ENCODE results near the gene TDRD9.

The TDRD9 gene

DNA sequence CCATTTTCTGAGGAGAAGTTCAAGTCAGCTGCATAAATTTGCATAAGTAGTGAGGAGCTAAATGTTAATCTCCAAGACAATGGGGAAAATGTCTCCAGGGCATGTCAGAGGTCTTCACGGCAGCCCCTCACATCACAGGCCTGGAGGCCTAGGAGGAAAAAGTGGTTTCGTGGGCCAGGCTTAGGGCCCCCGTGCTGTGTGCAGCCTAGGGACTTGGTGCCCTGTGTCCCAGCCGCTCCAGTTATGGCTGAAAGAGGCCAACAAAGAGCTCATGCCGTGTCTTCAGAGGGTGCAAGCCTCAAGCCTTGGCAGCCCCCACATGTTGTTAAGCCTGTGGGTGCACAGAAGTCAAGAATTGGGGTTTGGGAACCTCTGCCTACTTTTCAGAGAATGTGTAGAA, 55.9 kb downstream of the TDRD9 start:
- Histone ChIP-seq H3K9ac (ENCODE audit: low read depth in 1 of 2, low read length in 2 of 2) (no peak overlapping the region), H3K4me3 (ENCODE audit: low read depth in 1 of 2, low read length in 2 of 2) (no peak overlapping the region), H3K27ac (ENCODE audit: low read depth, low read length) (no peak overlapping the region), H3K36me3 (ENCODE audit: control insufficient read depth in 1 of 2, insufficient read depth in 2 of 2, low read length in 2 of 2) (no peaks in the 10 kb centered on the region), H3K4me1 (ENCODE audit: control insufficient read depth in 1 of 2, insufficient read depth in 2 of 2, low read length in 2 of 2) (no peaks in the 10 kb centered on the region), H3K27me3 (ENCODE audit: control insufficient read depth in 1 of 2, insufficient read depth in 2 of 2, low read length in 2 of 2) (no peaks in the 10 kb centered on the region), H3K9me3 (ENCODE audit: control insufficient read depth in 1 of 2, low read length in 2 of 2) (peaks cover 2 to 3% of the 10 kb centered on the region in 2 donors)

DNA sequence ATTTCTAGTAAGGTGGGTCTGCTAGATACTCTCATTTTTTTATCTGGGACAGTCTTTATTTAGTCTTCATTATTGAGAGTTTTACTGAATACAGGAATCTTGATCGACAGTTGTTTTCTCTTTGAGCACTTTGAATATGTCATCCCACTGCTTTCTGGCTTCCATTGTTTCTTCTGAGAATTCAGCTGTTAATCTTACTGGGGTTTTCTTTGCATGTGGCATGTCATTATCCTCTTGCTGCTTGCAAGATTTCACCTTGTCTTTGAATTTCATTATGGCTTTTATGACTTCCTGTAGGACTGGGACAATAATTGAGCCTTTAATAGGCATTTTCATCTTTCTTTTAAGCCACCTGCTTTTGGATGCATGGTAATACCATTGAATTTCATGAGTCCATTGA, 60.8 kb downstream of the TDRD9 start:
- H3K4me3 ChIP-seq (ENCODE audit: low read depth in 1 of 2, low read length in 2 of 2) = no peak overlapping the region
- H3K9me3 ChIP-seq (ENCODE audit: control insufficient read depth in 1 of 2, low read length in 2 of 2) = peaks cover 4 to 10% of the 10 kb centered on the region in 2 donors
- H3K27ac ChIP-seq (ENCODE audit: low read depth, low read length) = no peak overlapping the region
- no peaks in the 10 kb centered on the region for H3K36me3 ChIP-seq (ENCODE audit: control insufficient read depth in 1 of 2, insufficient read depth in 2 of 2, low read length in 2 of 2)
- peaks cover 0 to 8% of the 10 kb centered on the region in 2 donors for H3K27me3 ChIP-seq (ENCODE audit: control insufficient read depth in 1 of 2, insufficient read depth in 2 of 2, low read length in 2 of 2)
- no peaks in the 10 kb centered on the region for H3K4me1 ChIP-seq (ENCODE audit: control insufficient read depth in 1 of 2, insufficient read depth in 2 of 2, low read length in 2 of 2)
- no peak overlapping the region for H3K9ac ChIP-seq (ENCODE audit: low read depth in 1 of 2, low read length in 2 of 2)

DNA sequence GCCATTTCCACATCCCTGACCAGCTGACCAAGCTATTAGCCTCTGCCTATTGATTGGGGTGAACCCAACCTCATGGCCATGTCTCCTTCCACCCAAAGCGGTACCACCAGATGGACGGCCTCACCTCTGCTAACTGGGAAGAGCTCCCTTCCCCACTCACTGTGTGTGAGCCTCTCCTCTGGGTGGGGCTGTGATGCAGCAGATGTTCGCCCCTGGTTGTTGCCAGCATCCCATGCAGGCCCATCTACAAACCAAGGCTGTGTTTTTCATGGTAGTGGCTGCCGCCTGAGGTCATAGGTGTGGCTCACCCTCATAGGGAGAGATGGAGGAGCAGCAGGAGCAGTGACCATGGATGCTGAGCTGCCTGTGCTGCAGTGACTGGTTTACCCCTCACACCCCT, 61.7 kb downstream of the TDRD9 start:
- peaks cover 0 to 8% of the 10 kb centered on the region in 2 donors for H3K27me3 ChIP-seq (ENCODE audit: control insufficient read depth in 1 of 2, insufficient read depth in 2 of 2, low read length in 2 of 2)

DNA sequence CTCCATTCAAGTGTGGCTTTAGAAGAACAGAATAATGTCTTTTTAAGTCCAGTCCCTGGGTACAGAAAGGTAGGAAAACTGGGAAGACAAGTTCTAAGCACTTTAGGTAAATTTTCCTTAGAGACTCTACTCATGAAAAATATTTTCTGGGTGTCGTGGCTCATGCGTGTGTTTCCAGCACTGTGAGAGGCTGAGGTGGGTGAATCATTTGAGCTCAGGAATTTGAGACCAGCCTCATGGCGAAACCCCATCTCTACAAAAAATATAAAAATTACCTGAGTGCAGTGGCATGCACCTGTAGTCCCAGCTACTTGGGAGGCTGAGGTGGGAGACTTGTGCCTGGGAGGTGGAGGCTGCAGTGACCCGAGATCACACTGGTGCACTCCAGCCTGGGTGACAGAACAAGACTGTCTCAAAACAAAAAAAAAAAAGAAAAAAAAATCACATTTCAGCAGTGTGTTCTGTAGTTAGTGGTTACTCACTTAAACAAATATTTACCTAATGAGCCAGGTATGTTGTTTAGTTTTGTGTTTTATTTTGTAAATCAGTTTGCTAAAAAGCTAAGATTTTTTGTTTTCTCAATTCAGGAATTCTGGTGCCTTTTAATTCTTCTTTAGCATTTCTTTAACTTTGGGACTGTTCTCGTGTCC, 66.4 kb downstream of the TDRD9 start:
- no peak overlapping the region for H3K27ac ChIP-seq (ENCODE audit: low read depth, low read length)

More for the DNA sequence above, 61.7 kb downstream of the TDRD9 start:
- Histone ChIP-seq H3K4me1 (ENCODE audit: control insufficient read depth in 1 of 2, insufficient read depth in 2 of 2, low read length in 2 of 2) (no peaks in the 10 kb centered on the region), H3K4me3 (ENCODE audit: low read depth in 1 of 2, low read length in 2 of 2) (no peak overlapping the region), H3K9me3 (ENCODE audit: control insufficient read depth in 1 of 2, low read length in 2 of 2) (peaks cover 4 to 10% of the 10 kb centered on the region in 2 donors), H3K27ac (ENCODE audit: low read depth, low read length) (no peak overlapping the region), H3K36me3 (ENCODE audit: control insufficient read depth in 1 of 2, insufficient read depth in 2 of 2, low read length in 2 of 2) (no peaks in the 10 kb centered on the region), H3K9ac (ENCODE audit: low read depth in 1 of 2, low read length in 2 of 2) (no peak overlapping the region)

DNA sequence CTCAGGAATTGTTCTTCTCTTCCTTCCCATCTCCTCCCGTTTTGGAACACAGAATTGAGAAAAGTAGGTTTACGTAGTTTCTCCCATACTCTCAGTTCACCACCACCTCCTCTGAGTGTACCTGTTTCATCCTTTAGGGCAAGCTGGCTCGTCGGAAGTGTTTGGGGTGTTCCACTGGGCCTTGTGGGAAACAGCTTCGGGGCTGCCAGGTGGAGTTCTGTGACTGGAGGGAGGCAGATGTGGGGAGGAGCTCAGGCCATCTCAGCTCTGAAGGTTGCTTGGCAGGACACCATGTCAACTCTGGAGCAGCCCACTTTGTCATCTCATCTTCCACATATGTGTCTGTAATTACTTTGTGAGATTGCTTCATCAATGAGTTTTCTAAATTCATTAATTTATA, 67.6 kb downstream of the TDRD9 start:
- Histone ChIP-seq H3K27ac (ENCODE audit: low read depth, low read length) (no peak overlapping the region), H3K9me3 (ENCODE audit: control insufficient read depth in 1 of 2, low read length in 2 of 2) (no peaks in the 10 kb centered on the region), H3K27me3 (ENCODE audit: control insufficient read depth in 1 of 2, insufficient read depth in 2 of 2, low read length in 2 of 2) (peaks cover 0 to 14% of the 10 kb centered on the region in 2 donors), H3K4me1 (ENCODE audit: control insufficient read depth in 1 of 2, insufficient read depth in 2 of 2, low read length in 2 of 2) (no peaks in the 10 kb centered on the region), H3K4me3 (ENCODE audit: low read depth in 1 of 2, low read length in 2 of 2) (no peak overlapping the region), H3K9ac (ENCODE audit: low read depth in 1 of 2, low read length in 2 of 2) (no peak overlapping the region), H3K36me3 (ENCODE audit: control insufficient read depth in 1 of 2, insufficient read depth in 2 of 2, low read length in 2 of 2) (no peaks in the 10 kb centered on the region)

More for the DNA sequence above, 66.4 kb downstream of the TDRD9 start:
- H3K36me3 ChIP-seq (ENCODE audit: control insufficient read depth in 1 of 2, insufficient read depth in 2 of 2, low read length in 2 of 2) = no peaks in the 10 kb centered on the region
- H3K9ac ChIP-seq (ENCODE audit: low read depth in 1 of 2, low read length in 2 of 2) = no peak overlapping the region
- no peak overlapping the region for H3K4me3 ChIP-seq (ENCODE audit: low read depth in 1 of 2, low read length in 2 of 2)
- no peaks in the 10 kb centered on the region for H3K4me1 ChIP-seq (ENCODE audit: control insufficient read depth in 1 of 2, insufficient read depth in 2 of 2, low read length in 2 of 2)
- peaks cover 0 to 2% of the 10 kb centered on the region in 2 donors for H3K9me3 ChIP-seq (ENCODE audit: control insufficient read depth in 1 of 2, low read length in 2 of 2)
- peaks cover 4 to 12% of the 10 kb centered on the region in 2 donors for H3K27me3 ChIP-seq (ENCODE audit: control insufficient read depth in 1 of 2, insufficient read depth in 2 of 2, low read length in 2 of 2)

DNA sequence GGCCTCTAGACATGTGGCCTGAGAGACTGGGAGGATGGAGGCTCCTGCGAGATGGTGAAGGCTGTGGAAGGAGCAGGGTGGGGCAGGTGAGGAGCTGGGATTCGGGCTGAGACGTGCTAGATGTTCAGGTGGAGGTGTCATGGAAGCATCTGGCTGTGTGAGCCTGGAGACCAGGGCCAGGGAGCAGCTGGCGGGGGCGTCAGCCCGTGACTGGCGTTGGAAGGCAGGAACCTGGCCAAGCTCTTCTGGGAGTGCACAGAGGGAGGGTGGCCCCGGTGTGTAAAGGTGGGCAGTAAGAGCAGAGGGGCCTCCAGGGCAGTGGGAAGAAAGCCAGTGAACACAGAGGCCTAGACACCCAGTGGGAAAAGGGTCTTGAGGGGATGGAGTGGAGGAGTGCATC, 69.1 kb downstream of the TDRD9 start:
- H3K36me3 ChIP-seq (ENCODE audit: control insufficient read depth in 1 of 2, insufficient read depth in 2 of 2, low read length in 2 of 2) = no peaks in the 10 kb centered on the region
- H3K9ac ChIP-seq (ENCODE audit: low read depth in 1 of 2, low read length in 2 of 2) = no peak overlapping the region
- H3K4me1 ChIP-seq (ENCODE audit: control insufficient read depth in 1 of 2, insufficient read depth in 2 of 2, low read length in 2 of 2) = no peaks in the 10 kb centered on the region
- H3K4me3 ChIP-seq (ENCODE audit: low read depth in 1 of 2, low read length in 2 of 2) = no peak overlapping the region
- H3K27ac ChIP-seq (ENCODE audit: low read depth, low read length) = no peak overlapping the region
- H3K27me3 ChIP-seq (ENCODE audit: control insufficient read depth in 1 of 2, insufficient read depth in 2 of 2, low read length in 2 of 2) = peaks cover 0 to 14% of the 10 kb centered on the region in 2 donors
- no peaks in the 10 kb centered on the region for H3K9me3 ChIP-seq (ENCODE audit: control insufficient read depth in 1 of 2, low read length in 2 of 2)

DNA sequence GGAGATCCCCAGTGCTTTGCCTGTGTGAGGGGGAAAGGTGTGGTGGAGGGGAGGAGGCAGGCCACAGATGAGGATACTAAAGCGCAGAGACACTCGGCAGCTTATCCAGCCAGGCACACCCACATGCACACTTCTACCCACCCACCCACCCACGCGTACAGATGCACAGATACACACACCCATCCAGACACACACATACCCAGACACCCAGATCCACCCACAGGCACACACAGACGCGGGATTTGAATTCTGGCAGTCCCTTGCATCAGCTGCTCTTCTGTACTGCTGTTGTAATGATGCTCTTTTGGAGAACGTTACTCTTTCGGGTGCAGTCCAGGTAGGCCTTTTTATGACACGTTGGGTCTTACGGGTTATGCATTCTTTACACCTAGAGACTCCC, 69.8 kb downstream of the TDRD9 start:
- Histone ChIP-seq H3K9ac (ENCODE audit: low read depth in 1 of 2, low read length in 2 of 2) (no peak overlapping the region), H3K27ac (ENCODE audit: low read depth, low read length) (no peak overlapping the region), H3K9me3 (ENCODE audit: control insufficient read depth in 1 of 2, low read length in 2 of 2) (no peaks in the 10 kb centered on the region), H3K36me3 (ENCODE audit: control insufficient read depth in 1 of 2, insufficient read depth in 2 of 2, low read length in 2 of 2) (no peaks in the 10 kb centered on the region), H3K4me3 (ENCODE audit: low read depth in 1 of 2, low read length in 2 of 2) (no peak overlapping the region), H3K27me3 (ENCODE audit: control insufficient read depth in 1 of 2, insufficient read depth in 2 of 2, low read length in 2 of 2) (peaks cover 0 to 14% of the 10 kb centered on the region in 2 donors), H3K4me1 (ENCODE audit: control insufficient read depth in 1 of 2, insufficient read depth in 2 of 2, low read length in 2 of 2) (no peaks in the 10 kb centered on the region)

DNA sequence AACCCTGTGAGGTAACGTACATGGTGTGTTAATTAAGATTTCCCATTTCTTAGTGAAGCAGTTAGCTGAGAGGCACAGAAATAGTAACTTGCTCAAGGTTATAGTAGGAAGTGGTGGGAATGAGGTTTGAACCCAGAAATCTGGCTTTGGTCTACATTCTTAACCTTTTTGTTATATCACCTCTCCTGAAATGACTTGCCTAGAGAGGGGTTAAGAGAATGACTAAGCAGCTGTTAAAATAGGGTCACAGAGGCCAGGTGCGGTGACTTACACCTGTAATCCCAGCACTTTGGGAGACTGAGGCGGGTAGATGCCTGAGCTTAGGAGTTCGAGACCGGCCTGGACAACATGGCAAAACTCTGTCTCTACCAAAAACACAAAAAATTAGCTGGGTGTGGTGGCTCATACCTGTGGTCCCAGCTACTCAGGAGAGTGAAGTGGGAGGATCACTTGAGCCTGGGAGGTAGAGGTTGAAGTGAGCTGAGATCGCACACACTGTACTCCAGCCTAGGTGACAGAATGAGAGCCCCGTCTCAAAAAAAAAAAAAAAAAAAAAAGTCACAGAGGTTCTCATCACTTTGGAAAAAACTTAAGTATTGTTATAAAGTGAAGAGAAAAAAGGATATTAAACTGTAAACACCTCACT, 71.7 kb downstream of the TDRD9 start:
- H3K27me3 ChIP-seq (ENCODE audit: control insufficient read depth in 1 of 2, insufficient read depth in 2 of 2, low read length in 2 of 2) = peaks cover 0 to 14% of the 10 kb centered on the region in 2 donors
- no peaks in the 10 kb centered on the region for H3K9me3 ChIP-seq (ENCODE audit: control insufficient read depth in 1 of 2, low read length in 2 of 2)
- H3K36me3 ChIP-seq (ENCODE audit: control insufficient read depth in 1 of 2, insufficient read depth in 2 of 2, low read length in 2 of 2) = no peaks in the 10 kb centered on the region
- no peak overlapping the region for H3K4me3 ChIP-seq (ENCODE audit: low read depth in 1 of 2, low read length in 2 of 2)
- no peak overlapping the region for H3K27ac ChIP-seq (ENCODE audit: low read depth, low read length)
- H3K4me1 ChIP-seq (ENCODE audit: control insufficient read depth in 1 of 2, insufficient read depth in 2 of 2, low read length in 2 of 2) = no peaks in the 10 kb centered on the region
- no peak overlapping the region for H3K9ac ChIP-seq (ENCODE audit: low read depth in 1 of 2, low read length in 2 of 2)

DNA sequence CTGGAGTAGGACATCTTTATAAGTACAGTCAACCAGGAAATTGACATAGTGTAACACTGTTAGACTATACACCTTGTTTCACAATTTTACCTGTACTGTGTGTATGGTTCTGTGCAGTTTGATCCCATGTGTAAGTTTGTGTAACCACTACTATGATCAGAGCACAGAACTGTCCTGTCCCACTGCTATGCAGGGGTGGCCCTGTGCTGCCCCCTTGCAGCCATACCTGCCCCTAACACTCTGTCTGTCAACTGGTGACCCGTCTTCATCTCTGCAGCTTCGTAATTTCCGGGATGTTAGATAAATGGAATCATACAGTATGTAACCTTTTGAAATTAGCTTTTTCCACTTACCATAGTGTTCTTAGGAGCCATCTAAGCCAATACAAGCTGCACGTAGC, 72.7 kb downstream of the TDRD9 start:
- H3K4me1 ChIP-seq (ENCODE audit: control insufficient read depth in 1 of 2, insufficient read depth in 2 of 2, low read length in 2 of 2) = no peaks in the 10 kb centered on the region
- no peaks in the 10 kb centered on the region for H3K9me3 ChIP-seq (ENCODE audit: control insufficient read depth in 1 of 2, low read length in 2 of 2)
- no peak overlapping the region for H3K4me3 ChIP-seq (ENCODE audit: low read depth in 1 of 2, low read length in 2 of 2)
- H3K9ac ChIP-seq (ENCODE audit: low read depth in 1 of 2, low read length in 2 of 2) = no peak overlapping the region
- H3K27ac ChIP-seq (ENCODE audit: low read depth, low read length) = no peak overlapping the region
- peaks cover 0 to 14% of the 10 kb centered on the region in 2 donors for H3K27me3 ChIP-seq (ENCODE audit: control insufficient read depth in 1 of 2, insufficient read depth in 2 of 2, low read length in 2 of 2)
- H3K36me3 ChIP-seq (ENCODE audit: control insufficient read depth in 1 of 2, insufficient read depth in 2 of 2, low read length in 2 of 2) = no peaks in the 10 kb centered on the region

DNA sequence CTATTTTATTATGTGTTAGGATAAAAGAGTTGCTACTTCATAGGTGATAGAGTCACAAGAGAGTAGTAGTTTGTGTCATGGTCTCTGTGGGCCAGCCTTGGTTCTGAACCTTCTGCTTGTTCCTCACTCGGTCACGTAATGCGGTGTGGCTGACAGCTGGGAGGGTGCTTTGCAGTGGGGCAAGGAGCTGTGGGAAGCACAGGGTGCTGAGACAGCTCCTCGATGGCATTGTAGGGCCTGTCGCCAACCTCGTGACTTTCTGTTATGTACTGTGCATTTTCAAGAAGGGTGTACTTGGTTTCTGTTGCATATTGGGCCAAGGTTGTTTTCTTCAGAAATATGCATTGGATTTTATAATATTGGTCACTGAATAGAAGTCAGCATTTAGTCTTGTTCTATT, 75.4 kb downstream of the TDRD9 start:
- Histone ChIP-seq H3K9ac (ENCODE audit: low read depth in 1 of 2, low read length in 2 of 2) (no peak overlapping the region), H3K4me3 (ENCODE audit: low read depth in 1 of 2, low read length in 2 of 2) (no peak overlapping the region), H3K27me3 (ENCODE audit: control insufficient read depth in 1 of 2, insufficient read depth in 2 of 2, low read length in 2 of 2) (peaks cover 0 to 5% of the 10 kb centered on the region in 2 donors), H3K4me1 (ENCODE audit: control insufficient read depth in 1 of 2, insufficient read depth in 2 of 2, low read length in 2 of 2) (no peaks in the 10 kb centered on the region), H3K27ac (ENCODE audit: low read depth, low read length) (no peak overlapping the region), H3K36me3 (ENCODE audit: control insufficient read depth in 1 of 2, insufficient read depth in 2 of 2, low read length in 2 of 2) (no peaks in the 10 kb centered on the region), H3K9me3 (ENCODE audit: control insufficient read depth in 1 of 2, low read length in 2 of 2) (no peaks in the 10 kb centered on the region)

Data from duodenal mucosa (tissue), 2 donors.